ENCODE data around the gene ASB1.

DNA sequence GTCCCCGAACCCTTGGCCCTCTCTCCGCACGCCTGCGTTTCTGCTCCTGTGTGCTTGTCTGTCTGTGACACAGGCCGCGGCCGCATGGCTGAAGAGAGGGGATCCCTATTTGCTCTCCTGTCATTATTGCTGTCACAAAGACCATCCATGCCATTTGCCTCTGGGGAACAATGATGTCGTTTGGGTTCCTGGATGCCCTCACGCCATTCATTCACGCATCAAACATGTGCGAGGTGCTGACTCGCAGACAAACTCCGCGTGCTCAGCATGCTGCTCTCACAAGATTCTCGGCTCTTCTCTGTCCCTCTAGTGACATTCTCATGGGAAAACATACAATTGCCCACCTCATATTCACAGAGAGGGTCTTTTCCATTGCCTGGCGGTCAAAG is 67.8 kb downstream of the ASB1 start:
- TF ChIP-seq, protein P1, sequence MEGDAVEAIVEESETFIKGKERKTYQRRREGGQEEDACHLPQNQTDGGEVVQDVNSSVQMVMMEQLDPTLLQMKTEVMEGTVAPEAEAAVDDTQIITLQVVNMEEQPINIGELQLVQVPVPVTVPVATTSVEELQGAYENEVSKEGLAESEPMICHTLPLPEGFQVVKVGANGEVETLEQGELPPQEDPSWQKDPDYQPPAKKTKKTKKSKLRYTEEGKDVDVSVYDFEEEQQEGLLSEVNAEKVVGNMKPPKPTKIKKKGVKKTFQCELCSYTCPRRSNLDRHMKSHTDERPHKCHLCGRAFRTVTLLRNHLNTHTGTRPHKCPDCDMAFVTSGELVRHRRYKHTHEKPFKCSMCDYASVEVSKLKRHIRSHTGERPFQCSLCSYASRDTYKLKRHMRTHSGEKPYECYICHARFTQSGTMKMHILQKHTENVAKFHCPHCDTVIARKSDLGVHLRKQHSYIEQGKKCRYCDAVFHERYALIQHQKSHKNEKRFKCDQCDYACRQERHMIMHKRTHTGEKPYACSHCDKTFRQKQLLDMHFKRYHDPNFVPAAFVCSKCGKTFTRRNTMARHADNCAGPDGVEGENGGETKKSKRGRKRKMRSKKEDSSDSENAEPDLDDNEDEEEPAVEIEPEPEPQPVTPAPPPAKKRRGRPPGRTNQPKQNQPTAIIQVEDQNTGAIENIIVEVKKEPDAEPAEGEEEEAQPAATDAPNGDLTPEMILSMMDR (IDR thresholded peaks at IDR 0.05): no peak
- no peak for TF ChIP-seq POLR2AphosphoS5 (IDR thresholded peaks at IDR 0.05; ENCODE audit: insufficient read depth in 1 of 2, low read depth in 1 of 2)

All from vagina (tissue), 2 donors.